Inferior parietal cortex (tissue), 1 donor: ENCODE data around the gene RNF166.

ENCODE experiments used
- DNase-seq: peaks from one replicate; pipeline ENCODE4 v3.0.0-alpha.2; 2016; ENCODE audit errors: extremely low spot score

The RNF166 gene

GRCh38 chr16:88692861-88693260 is 13.3 kb downstream of the RNF166 start:
- no peak for DNase-seq

- no peak for DNase-seq
Measured at GRCh38 chr16:88691924-88692560, 14.2 kb downstream of the RNF166 start.

- DNase-seq, result no peak
Measured at GRCh38 chr16:88691129-88691813, 14.9 kb downstream of the RNF166 start.

GRCh38 chr16:88690341-88691128 is 15.7 kb downstream of the RNF166 start:
- DNase-seq, result no peak

- DNase-seq, result no peak
Measured at GRCh38 chr16:88688013-88688778, 18.0 kb downstream of the RNF166 start.

GRCh38 chr16:88687676-88688012 is 18.6 kb downstream of the RNF166 start:
- no peak for DNase-seq

GRCh38 chr16:88687254-88687576 is 19.0 kb downstream of the RNF166 start:
- no peak for DNase-seq

GRCh38 chr16:88686439-88687253 is 19.6 kb downstream of the RNF166 start, which contains the start of gene SNAI3:
TSS of gene SNAI3 (minus strand) at chr16:88686507. CDS start at chr16:88686406, 101 bp downstream.
- DNase-seq, result no peak

GRCh38 chr16:88686062-88686438 is 20.2 kb downstream of the RNF166 start:
- no peak for DNase-seq

- DNase-seq, result no peak
Measured at GRCh38 chr16:88685156-88686061, 20.8 kb downstream of the RNF166 start.

- no peak for DNase-seq
Measured at GRCh38 chr16:88684569-88685155, 21.5 kb downstream of the RNF166 start.

GRCh38 chr16:88681709-88682451 is 24.3 kb downstream of the RNF166 start:
- no peak for DNase-seq

- DNase-seq, result no peak
Measured at GRCh38 chr16:88681084-88681680, 25.0 kb downstream of the RNF166 start.

- DNase-seq, result no peak
Measured at GRCh38 chr16:88680554-88681083, 25.6 kb downstream of the RNF166 start.

- no peak for DNase-seq
Measured at GRCh38 chr16:88678224-88678979, 27.8 kb downstream of the RNF166 start.

GRCh38 chr16:88677721-88678120 is 28.5 kb downstream of the RNF166 start:
- no peak for DNase-seq

- no peak for DNase-seq
Measured at GRCh38 chr16:88676502-88677242, 29.5 kb downstream of the RNF166 start.
